SK-N-SH treated with all-trans-retinoic acid at 6 μM for 48 hours (cell line): Measurements from ENCODE around the gene AP2A2.

ENCODE experiments used
- ATAC-seq: fragments of 200-7000 bp; cut with Tn5 transposase; 3 replicates; pipeline ENCODE4 v1.9.1; 2020; ENCODE audit warnings: mild to moderate bottlenecking, moderate library complexity
- ARNTL ChIP-seq: fragments of 450-650 bp; formaldehyde crosslinking; IDR thresholded peaks from 2 replicates; pipeline ENCODE4 v1.5.0; 2020; ENCODE audit warnings: low read depth, mild to moderate bottlenecking, moderate library complexity, borderline replicate concordance
- BACH2 ChIP-seq: fragments of 250-450 bp; sonication (Bioruptor Pico); IDR thresholded peaks from 2 replicates; pipeline ENCODE4 v1.9.0; 2021; ENCODE audit warnings: mild to moderate bottlenecking, borderline replicate concordance
- CSDC2 ChIP-seq: fragments of 250-450 bp; sonication (Bioruptor Pico); IDR thresholded peaks from 2 replicates; pipeline ENCODE4 v1.5.0; 2020; ENCODE audit warnings: mild to moderate bottlenecking, moderate library complexity
- GLIS3 ChIP-seq: fragments of 250-450 bp; sonication (Bioruptor Pico); IDR thresholded peaks from 2 replicates; pipeline ENCODE4 v1.5.0; 2020; ENCODE audit warnings: mild to moderate bottlenecking, moderate library complexity
- ISL1 ChIP-seq: fragments of 250-450 bp; sonication (Bioruptor Pico); IDR thresholded peaks from 2 replicates; pipeline ENCODE4 v2.1.2; 2022; ENCODE audit warnings: mild to moderate bottlenecking, moderate library complexity
- OSR1 ChIP-seq: fragments of 250-450 bp; sonication (Bioruptor Pico); IDR thresholded peaks from 2 replicates; pipeline ENCODE4 v1.8.0; 2022; ENCODE audit warnings: moderate library complexity, mild to moderate bottlenecking, inconsistent platforms
- PPARA ChIP-seq: fragments of 250-450 bp; sonication (Bioruptor Pico); IDR thresholded peaks from 2 replicates; pipeline ENCODE4 v1.5.0; 2020; ENCODE audit warnings: mild to moderate bottlenecking, borderline replicate concordance
- RARB ChIP-seq: fragments of 250-450 bp; sonication (Bioruptor Pico); IDR thresholded peaks from 2 replicates; pipeline ENCODE4 v1.8.0; 2021; ENCODE audit warnings: mild to moderate bottlenecking, moderate library complexity
- SNAI2 ChIP-seq: fragments of 250-450 bp; sonication (Bioruptor Pico); IDR thresholded peaks from 2 replicates; pipeline ENCODE4 v1.5.0; 2020; ENCODE audit warnings: mild to moderate bottlenecking, moderate library complexity
- TCF4 ChIP-seq: fragments of 250-450 bp; sonication (Bioruptor Pico); IDR thresholded peaks from 2 replicates; pipeline ENCODE4 v1.8.0; 2021; ENCODE audit warnings: mild to moderate bottlenecking, moderate library complexity, borderline replicate concordance
- TOX ChIP-seq: fragments of 250-450 bp; sonication (Bioruptor Pico); IDR thresholded peaks from 2 replicates; pipeline ENCODE4 v1.8.0; 2021; ENCODE audit warnings: mild to moderate bottlenecking, moderate library complexity, borderline replicate concordance
- ZC3H10 ChIP-seq: fragments of 250-450 bp; sonication (Bioruptor Pico); IDR thresholded peaks from 2 replicates; pipeline ENCODE4 v1.5.1; 2021; ENCODE audit warnings: mild to moderate bottlenecking, moderate library complexity
- ZFP3 ChIP-seq: fragments of 250-450 bp; sonication (Bioruptor Pico); IDR thresholded peaks from 2 replicates; pipeline ENCODE4 v1.5.0; 2020; ENCODE audit warnings: mild to moderate bottlenecking, moderate library complexity
- ZFP30 ChIP-seq: fragments of 450-650 bp; formaldehyde crosslinking; IDR thresholded peaks from 2 replicates; pipeline ENCODE4 v1.5.0; 2022; ENCODE audit warnings: mild to moderate bottlenecking, moderate library complexity
- ZNF565 ChIP-seq: fragments of 450-650 bp; formaldehyde crosslinking; conservative IDR thresholded peaks from 2 replicates; pipeline ENCODE4 v1.5.0; 2020; ENCODE audit warnings: low read depth, mild to moderate bottlenecking, moderate library complexity
- ZNF70 ChIP-seq: fragments of 450-650 bp; formaldehyde crosslinking; IDR thresholded peaks from 2 replicates; pipeline ENCODE4 v1.5.0; 2020; ENCODE audit warnings: mild to moderate bottlenecking, moderate library complexity
- ZNF8 ChIP-seq: fragments of 450-650 bp; formaldehyde crosslinking; IDR thresholded peaks from 2 replicates; pipeline ENCODE4 v1.5.0; 2020; ENCODE audit warnings: mild to moderate bottlenecking, moderate library complexity
- TF ChIP-seq, protein P1 (sequence below): fragments of 250-450 bp; sonication (Bioruptor Pico); IDR thresholded peaks from 2 replicates; pipeline ENCODE4 v1.5.1; 2020; ENCODE audit warnings: low read depth, mild to moderate bottlenecking, moderate library complexity
- TF ChIP-seq, protein P2 (sequence below): fragments of 250-450 bp; sonication (Bioruptor Pico); IDR thresholded peaks from 2 replicates; pipeline ENCODE4 v1.8.0; 2020; ENCODE audit warnings: mild to moderate bottlenecking, moderate library complexity, borderline replicate concordance
- TF ChIP-seq, protein P3 (sequence below): fragments of 250-450 bp; sonication (Bioruptor Pico); IDR thresholded peaks from 2 replicates; pipeline ENCODE4 v1.5.1; 2021; ENCODE audit warnings: mild to moderate bottlenecking, moderate library complexity
- TF ChIP-seq, protein P4 (sequence below): fragments of 250-450 bp; sonication (Bioruptor Pico); IDR thresholded peaks from 2 replicates; pipeline ENCODE4 v1.5.0; 2020; ENCODE audit warnings: mild to moderate bottlenecking, moderate library complexity

The AP2A2 gene

DNA sequence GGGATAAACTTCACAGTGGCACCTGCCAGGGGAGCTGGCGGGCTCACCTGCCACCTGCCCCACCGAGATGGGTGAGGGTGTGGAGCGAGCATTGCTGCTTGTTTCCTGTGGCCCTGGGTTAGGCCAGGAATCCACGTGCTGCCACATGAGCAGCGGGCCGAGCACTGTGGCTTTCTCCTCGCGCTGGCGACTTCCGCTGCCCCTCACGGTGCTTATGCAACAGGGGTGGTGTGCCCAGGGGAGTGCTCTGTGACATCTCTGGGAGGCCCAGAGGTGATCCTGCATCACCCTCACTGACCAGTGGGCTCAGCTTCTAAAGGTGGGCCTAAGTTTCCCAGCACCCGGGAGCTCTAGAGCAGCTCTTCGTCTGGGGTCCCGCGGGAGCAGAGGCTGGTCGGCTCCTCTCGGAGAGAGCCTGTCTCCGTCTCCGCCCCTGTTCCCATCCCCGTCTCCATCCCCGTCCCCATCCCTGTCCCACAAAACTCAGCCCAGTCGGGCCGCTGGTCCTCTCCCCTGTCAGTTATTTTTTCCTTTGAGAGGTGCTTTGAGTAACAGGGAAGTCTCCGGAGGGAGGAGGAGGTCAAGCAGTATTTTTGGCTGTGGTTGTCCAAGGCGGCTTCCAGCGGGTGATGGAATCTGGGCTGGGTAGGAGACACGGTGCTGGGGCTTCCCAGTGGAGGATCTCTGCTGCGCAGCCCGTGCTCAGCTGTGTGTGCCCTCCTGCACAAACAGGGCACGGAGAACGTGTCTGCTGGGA lies 42.5 kb downstream of the AP2A2 start:
- TF ChIP-seq ZFP30 (CRISPR knock-in tag) (no peak), GLIS3 (no peak)
- no peak for ATAC-seq

DNA sequence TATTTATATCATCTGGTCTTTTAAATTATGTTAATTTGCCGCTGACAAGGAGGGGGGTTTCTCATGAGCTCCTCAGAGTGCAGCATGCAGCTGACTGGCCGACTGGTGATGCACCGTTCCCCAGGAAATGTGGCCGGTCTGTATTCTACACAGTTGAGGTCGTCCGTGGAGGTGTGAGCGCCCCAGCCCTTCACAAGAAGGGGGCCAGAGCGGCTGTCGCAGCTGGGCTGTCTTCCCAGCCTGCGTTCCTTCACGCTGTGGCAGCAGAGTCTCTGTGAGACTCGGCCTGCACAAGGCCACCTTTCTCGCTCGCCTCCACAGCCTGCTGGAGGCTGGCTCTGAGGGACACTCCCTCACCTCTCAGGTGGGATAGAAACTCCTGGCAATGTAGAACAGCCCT lies 43.2 kb downstream of the AP2A2 start:
- TF ChIP-seq ZNF8 (no peak), ISL1 (no peak), ZNF70 (CRISPR knock-in tag) (no peak), CSDC2 (no peak), ZFP3 (no peak), SNAI2 (CRISPR knock-in tag) (no peak), ZC3H10 (CRISPR knock-in tag) (no peak), TCF4 (CRISPR knock-in tag) (no peak), ZFP30 (CRISPR knock-in tag) (no peak)
- TF ChIP-seq, protein P1, sequence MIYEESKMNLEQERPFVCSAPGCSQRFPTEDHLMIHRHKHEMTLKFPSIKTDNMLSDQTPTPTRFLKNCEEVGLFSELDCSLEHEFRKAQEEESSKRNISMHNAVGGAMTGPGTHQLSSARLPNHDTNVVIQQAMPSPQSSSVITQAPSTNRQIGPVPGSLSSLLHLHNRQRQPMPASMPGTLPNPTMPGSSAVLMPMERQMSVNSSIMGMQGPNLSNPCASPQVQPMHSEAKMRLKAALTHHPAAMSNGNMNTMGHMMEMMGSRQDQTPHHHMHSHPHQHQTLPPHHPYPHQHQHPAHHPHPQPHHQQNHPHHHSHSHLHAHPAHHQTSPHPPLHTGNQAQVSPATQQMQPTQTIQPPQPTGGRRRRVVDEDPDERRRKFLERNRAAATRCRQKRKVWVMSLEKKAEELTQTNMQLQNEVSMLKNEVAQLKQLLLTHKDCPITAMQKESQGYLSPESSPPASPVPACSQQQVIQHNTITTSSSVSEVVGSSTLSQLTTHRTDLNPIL (CRISPR knock-in tag) = no peak
- TF ChIP-seq, protein P2, sequence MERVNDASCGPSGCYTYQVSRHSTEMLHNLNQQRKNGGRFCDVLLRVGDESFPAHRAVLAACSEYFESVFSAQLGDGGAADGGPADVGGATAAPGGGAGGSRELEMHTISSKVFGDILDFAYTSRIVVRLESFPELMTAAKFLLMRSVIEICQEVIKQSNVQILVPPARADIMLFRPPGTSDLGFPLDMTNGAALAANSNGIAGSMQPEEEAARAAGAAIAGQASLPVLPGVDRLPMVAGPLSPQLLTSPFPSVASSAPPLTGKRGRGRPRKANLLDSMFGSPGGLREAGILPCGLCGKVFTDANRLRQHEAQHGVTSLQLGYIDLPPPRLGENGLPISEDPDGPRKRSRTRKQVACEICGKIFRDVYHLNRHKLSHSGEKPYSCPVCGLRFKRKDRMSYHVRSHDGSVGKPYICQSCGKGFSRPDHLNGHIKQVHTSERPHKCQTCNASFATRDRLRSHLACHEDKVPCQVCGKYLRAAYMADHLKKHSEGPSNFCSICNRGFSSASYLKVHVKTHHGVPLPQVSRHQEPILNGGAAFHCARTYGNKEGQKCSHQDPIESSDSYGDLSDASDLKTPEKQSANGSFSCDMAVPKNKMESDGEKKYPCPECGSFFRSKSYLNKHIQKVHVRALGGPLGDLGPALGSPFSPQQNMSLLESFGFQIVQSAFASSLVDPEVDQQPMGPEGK = no peak
- TF ChIP-seq, protein P3, sequence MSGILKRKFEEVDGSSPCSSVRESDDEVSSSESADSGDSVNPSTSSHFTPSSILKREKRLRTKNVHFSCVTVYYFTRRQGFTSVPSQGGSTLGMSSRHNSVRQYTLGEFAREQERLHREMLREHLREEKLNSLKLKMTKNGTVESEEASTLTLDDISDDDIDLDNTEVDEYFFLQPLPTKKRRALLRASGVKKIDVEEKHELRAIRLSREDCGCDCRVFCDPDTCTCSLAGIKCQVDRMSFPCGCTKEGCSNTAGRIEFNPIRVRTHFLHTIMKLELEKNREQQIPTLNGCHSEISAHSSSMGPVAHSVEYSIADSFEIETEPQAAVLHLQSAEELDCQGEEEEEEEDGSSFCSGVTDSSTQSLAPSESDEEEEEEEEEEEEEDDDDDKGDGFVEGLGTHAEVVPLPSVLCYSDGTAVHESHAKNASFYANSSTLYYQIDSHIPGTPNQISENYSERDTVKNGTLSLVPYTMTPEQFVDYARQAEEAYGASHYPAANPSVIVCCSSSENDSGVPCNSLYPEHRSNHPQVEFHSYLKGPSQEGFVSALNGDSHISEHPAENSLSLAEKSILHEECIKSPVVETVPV = no peak
- ATAC-seq = no peak

DNA sequence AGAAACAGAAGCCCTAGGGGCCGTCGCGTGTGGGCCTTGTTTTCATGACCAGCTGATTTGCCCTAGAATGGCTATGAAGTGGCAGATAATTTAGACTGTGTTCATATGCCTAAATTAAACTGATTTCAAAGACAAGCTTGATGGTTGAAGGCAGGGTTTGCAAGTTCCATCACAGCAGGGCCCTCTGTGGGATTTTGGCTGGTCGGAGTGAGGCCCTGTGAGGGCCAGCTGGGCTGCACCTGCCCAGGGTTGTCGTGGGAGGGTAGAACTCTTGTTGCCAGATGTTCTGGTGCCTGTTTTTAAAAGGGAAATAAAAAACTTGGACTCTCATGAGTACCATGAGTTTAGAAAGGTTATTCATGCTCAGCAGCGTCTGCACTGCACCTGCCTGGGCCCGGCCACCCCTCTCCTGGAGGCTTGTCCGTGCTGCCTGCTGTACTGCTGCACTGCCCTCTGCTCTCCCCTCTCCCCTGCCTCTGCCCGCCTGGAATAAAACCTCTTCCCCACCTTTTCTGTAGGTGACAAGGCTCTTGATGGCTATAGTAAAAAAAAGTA lies 44.1 kb downstream of the AP2A2 start:
- no peak for ATAC-seq
- TF ChIP-seq TCF4 (CRISPR knock-in tag) = no peak
- TF ChIP-seq ISL1 = no peak
- TF ChIP-seq ZC3H10 (CRISPR knock-in tag) = no peak
- TF ChIP-seq BACH2 = no peak
- no peak for TF ChIP-seq ZNF565 (CRISPR knock-in tag)
- TF ChIP-seq ZFP3 = no peak
- TF ChIP-seq PPARA (CRISPR knock-in tag) = no peak
- no peak for TF ChIP-seq ZFP30 (CRISPR knock-in tag)
- TF ChIP-seq ZNF70 (CRISPR knock-in tag) = no peak
- TF ChIP-seq, protein P2 = no peak
- no peak for TF ChIP-seq RARB (CRISPR knock-in tag)
- TF ChIP-seq, protein P1 (CRISPR knock-in tag) = no peak
- TF ChIP-seq ZNF8 = no peak
- no peak for TF ChIP-seq OSR1
- TF ChIP-seq, all 23 proteins: peak for 0

DNA sequence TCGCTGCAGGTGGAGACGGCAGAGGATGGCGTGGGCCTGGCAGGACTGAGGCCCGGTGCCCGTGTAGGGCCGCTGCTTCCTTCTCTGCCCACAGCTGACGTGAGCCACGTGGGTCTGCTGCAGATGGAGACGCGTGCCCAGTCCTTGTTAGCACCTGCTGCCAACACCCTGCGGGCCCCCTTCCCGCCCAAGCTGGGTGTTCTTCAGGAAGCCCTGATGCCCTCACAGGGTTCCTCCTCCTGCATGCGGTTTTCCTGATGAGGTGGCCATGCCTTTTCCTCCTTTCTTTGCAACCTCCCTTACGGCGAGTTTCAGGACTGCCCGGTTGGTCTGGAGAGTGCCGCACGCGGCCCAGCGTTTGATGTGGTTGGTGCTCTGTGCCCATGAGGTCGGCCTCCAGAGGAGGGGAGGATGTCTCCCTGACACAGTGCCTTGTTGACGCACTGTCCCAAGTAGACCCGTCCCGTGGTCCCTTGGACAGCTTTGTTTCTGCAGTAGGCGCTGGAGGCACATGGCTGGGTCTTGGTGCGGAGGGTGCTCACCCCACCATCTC lies 44.7 kb downstream of the AP2A2 start:
- ATAC-seq = no peak
- TF ChIP-seq, protein P4, sequence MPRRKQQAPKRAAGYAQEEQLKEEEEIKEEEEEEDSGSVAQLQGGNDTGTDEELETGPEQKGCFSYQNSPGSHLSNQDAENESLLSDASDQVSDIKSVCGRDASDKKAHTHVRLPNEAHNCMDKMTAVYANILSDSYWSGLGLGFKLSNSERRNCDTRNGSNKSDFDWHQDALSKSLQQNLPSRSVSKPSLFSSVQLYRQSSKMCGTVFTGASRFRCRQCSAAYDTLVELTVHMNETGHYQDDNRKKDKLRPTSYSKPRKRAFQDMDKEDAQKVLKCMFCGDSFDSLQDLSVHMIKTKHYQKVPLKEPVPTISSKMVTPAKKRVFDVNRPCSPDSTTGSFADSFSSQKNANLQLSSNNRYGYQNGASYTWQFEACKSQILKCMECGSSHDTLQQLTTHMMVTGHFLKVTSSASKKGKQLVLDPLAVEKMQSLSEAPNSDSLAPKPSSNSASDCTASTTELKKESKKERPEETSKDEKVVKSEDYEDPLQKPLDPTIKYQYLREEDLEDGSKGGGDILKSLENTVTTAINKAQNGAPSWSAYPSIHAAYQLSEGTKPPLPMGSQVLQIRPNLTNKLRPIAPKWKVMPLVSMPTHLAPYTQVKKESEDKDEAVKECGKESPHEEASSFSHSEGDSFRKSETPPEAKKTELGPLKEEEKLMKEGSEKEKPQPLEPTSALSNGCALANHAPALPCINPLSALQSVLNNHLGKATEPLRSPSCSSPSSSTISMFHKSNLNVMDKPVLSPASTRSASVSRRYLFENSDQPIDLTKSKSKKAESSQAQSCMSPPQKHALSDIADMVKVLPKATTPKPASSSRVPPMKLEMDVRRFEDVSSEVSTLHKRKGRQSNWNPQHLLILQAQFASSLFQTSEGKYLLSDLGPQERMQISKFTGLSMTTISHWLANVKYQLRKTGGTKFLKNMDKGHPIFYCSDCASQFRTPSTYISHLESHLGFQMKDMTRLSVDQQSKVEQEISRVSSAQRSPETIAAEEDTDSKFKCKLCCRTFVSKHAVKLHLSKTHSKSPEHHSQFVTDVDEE = no peak
- TF ChIP-seq ZNF70 (CRISPR knock-in tag) = no peak
- TF ChIP-seq TOX = no peak
- no peak for TF ChIP-seq ARNTL (CRISPR knock-in tag)
- TF ChIP-seq OSR1 = no peak
- no peak for TF ChIP-seq ZC3H10 (CRISPR knock-in tag)
- no peak for TF ChIP-seq ZNF8
- no peak for TF ChIP-seq GLIS3
- TF ChIP-seq, protein P3 = no peak
- TF ChIP-seq PPARA (CRISPR knock-in tag) = no peak
- no peak for TF ChIP-seq ZNF565 (CRISPR knock-in tag)
- TF ChIP-seq TCF4 (CRISPR knock-in tag) = no peak
